Measurements from ENCODE around the gene CCDC110. TPM values are rescaled to one million over a fixed set of nuclear protein-coding genes. Genes with fewer than 3 reads are reported as not detected.
A peak's percentile ranks its signal among the peaks of the same experiment; 100 is the strongest.

CCDC110 gene
- total RNA-seq (0.42 and 3.1 TPM in 2 replicates), polyA plus RNA-seq (1.8 TPM in 1 of 2 replicates, not detected in the other)

- peak within 1 kb of the TSS; percentile 88 for H3K4me3 ChIP-seq
- no peaks in the 10 kb centered on the region for H3K9me3 ChIP-seq (ENCODE audit: low read depth)
- no peak within 1 kb of the TSS for H3K27ac ChIP-seq
- peak; percentile 46 for TF ChIP-seq CTCF (IDR thresholded peaks at IDR 0.05; ENCODE audit: low read depth, low read length)
- H3K27me3 ChIP-seq, result peaks cover 18% of the 10 kb centered on the region
- no peaks in the 10 kb centered on the region for H3K36me3 ChIP-seq
- no peaks in the 10 kb centered on the region for H3K4me1 ChIP-seq (ENCODE audit: low read depth)
- peak; percentile 97 to 99 for DNase-seq (ENCODE audit: low read depth in 1 of 2, low spot score in 1 of 2)
These were observed at the start of gene CCDC110 for GRCh38 chr4:185471235-185472102. CCDC110 (minus strand) TSS chr4:185471733; CDS start chr4:185471683, 50 bp downstream.

GRCh38 chr4:185520119-185520518, 48.6 kb upstream of the CCDC110 start:
- Histone ChIP-seq H3K4me1 (ENCODE audit: low read depth) (peaks cover 23% of the 10 kb centered on the region), H3K9me3 (ENCODE audit: low read depth) (no peaks in the 10 kb centered on the region), H3K4me3 (no peak overlapping the region), H3K36me3 (no peaks in the 10 kb centered on the region), H3K27ac (peak overlapping the region; percentile 49), H3K27me3 (no peaks in the 10 kb centered on the region)
- no peak for TF ChIP-seq CTCF (IDR thresholded peaks at IDR 0.05; ENCODE audit: low read depth, low read length)
- peak; percentile 56 to 93 for DNase-seq (ENCODE audit: low read depth in 1 of 2, low spot score in 1 of 2)

- no peak overlapping the region for H3K4me3 ChIP-seq
- peaks cover 21% of the 10 kb centered on the region for H3K4me1 ChIP-seq (ENCODE audit: low read depth)
- no peaks in the 10 kb centered on the region for H3K9me3 ChIP-seq (ENCODE audit: low read depth)
- H3K27ac ChIP-seq, result no peak overlapping the region
- H3K27me3 ChIP-seq, result no peaks in the 10 kb centered on the region
- no peak for TF ChIP-seq CTCF (IDR thresholded peaks at IDR 0.05; ENCODE audit: low read depth, low read length)
- no peak for DNase-seq (ENCODE audit: low read depth in 1 of 2, low spot score in 1 of 2)
- no peaks in the 10 kb centered on the region for H3K36me3 ChIP-seq
These were observed 47.0 kb upstream of the CCDC110 start for GRCh38 chr4:185518494-185518893.

GRCh38 chr4:185518069-185518468, 46.5 kb upstream of the CCDC110 start:
- Histone ChIP-seq H3K4me1 (ENCODE audit: low read depth) (peaks cover 20% of the 10 kb centered on the region), H3K27me3 (no peaks in the 10 kb centered on the region), H3K36me3 (no peaks in the 10 kb centered on the region), H3K9me3 (ENCODE audit: low read depth) (no peaks in the 10 kb centered on the region), H3K4me3 (no peak overlapping the region), H3K27ac (no peak overlapping the region)
- DNase-seq (ENCODE audit: low read depth in 1 of 2, low spot score in 1 of 2), result peak in 1 of 2 donors; percentile 34
- TF ChIP-seq CTCF (IDR thresholded peaks at IDR 0.05; ENCODE audit: low read depth, low read length), result no peak

- Histone ChIP-seq H3K27me3 (no peaks in the 10 kb centered on the region), H3K27ac (no peak overlapping the region), H3K4me3 (no peak overlapping the region), H3K36me3 (no peaks in the 10 kb centered on the region), H3K9me3 (ENCODE audit: low read depth) (no peaks in the 10 kb centered on the region), H3K4me1 (ENCODE audit: low read depth) (peaks cover 16% of the 10 kb centered on the region)
- no peak for DNase-seq (ENCODE audit: low read depth in 1 of 2, low spot score in 1 of 2)
- TF ChIP-seq CTCF (IDR thresholded peaks at IDR 0.05; ENCODE audit: low read depth, low read length), result no peak
These were observed 43.7 kb upstream of the CCDC110 start for GRCh38 chr4:185515248-185515647.

All from cardiac muscle cell (in vitro differentiated cells and primary cell).